LNCaP clone FGC (cell line): Measurements from ENCODE around the gene RPL10A.

Experiments used
- DNase-seq: peaks from one replicate; pipeline ENCODE4 v3.0.0-alpha.2; 2011; ENCODE audit warnings: low read depth
- H3K4me3 ChIP-seq: 2 replicates; pipeline ENCODE4 v1.5.1; 2011; ENCODE audit warnings: mild to moderate bottlenecking, low read depth, low read length, control low read depth
- CTCF ChIP-seq: IDR thresholded peaks from 2 replicates; pipeline ENCODE4 v1.5.1; 2012; ENCODE audit warnings: mild to moderate bottlenecking; ENCODE audit not compliant: control insufficient read depth, insufficient read depth; ENCODE audit errors: extremely low read depth

The RPL10A gene

DNA sequence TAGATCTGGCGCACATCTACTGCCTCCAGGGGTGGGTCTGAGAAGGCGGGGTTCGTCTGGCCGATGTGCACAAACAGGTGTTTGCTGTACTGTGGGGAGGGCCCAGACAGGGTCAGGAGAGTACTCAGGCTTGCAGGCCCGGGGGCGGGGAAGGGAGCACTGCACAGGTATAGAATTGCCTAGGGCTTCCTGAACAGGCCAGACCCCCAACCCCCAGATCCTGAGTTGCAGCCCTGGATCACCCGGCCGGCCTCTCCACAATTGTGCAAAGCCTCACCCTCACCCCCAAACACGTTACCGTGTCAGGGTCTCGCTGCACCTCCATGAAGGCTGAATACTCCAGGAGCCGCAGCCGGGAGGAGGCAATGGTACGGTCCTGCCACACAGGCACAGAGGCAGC, 7.8 kb downstream of the RPL10A start:
- H3K4me3 ChIP-seq, result no peak overlapping the region
- no peak for TF ChIP-seq CTCF
- no peak for DNase-seq

DNA sequence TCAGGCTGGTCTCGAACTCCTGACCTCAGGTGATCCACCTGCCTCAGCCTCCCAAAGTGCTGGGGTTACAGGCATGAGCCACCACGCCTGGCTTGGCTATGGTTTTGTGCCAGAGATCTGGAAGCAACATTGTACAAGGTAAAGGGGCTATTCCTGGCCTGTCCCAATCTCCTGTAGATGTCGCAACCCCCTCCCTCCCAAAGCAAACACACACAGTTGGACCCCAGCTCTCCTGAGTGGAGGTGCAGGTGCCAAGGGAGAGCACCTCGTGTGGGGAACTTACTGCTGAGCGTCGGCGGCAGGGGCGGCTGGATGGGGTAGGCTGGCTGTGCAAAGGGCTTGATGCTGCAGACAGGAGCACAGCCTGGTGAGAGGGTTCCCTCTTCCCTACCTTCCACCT, 8.8 kb downstream of the RPL10A start:
- no peak overlapping the region for H3K4me3 ChIP-seq
- DNase-seq, result no peak
- TF ChIP-seq CTCF, result no peak

GRCh38 chr6:35477551-35478179, 9.5 kb downstream of the RPL10A start:
- no peak overlapping the region for H3K4me3 ChIP-seq
- no peak for DNase-seq
- TF ChIP-seq CTCF, result no peak

DNA sequence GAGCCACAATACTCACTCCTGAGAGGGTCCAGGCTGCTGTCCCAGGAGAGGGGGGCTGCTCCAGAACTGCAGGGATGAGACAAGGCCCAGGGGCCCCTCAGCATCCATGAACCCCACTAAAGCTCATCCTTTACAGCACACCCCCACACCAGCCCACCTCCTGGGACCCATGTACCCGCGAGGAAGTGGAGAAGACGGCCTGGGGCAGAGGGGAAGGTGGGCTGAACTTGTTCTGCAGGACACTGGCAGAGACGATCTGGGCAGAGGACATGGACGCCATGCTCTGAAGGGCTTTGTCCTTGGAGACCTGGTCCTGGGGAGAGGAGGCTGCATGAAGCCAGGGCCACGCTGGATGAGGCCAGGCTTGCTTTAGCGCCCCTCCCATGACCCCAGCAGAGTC, 10.1 kb downstream of the RPL10A start:
- TF ChIP-seq CTCF, result no peak
- no peak for DNase-seq
- H3K4me3 ChIP-seq, result no peak overlapping the region

GRCh38 chr6:35480176-35480575, 12.0 kb downstream of the RPL10A start:
- H3K4me3 ChIP-seq, result no peak overlapping the region
- DNase-seq, result no peak
- TF ChIP-seq CTCF, result no peak

DNA sequence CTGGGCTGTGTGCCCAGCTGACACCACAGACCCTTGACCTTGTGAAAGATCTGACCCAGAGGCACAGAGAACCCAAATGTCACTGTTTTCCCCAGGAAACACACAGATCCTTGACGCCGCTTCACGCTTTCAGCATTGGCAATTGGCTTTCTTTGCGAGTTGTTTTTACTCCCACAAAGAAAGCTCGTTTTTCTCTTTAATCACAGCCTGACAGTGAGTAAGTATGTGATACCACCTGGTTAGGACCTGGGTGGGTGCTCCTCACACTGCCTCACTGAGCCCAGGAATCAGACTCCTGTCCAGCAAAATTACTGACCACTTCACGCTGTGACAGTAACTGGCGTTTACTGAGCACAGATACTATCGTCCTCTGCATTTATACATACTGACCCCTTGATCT, 13.0 kb downstream of the RPL10A start:
- H3K4me3 ChIP-seq, result no peak overlapping the region
- no peak for DNase-seq
- no peak for TF ChIP-seq CTCF

GRCh38 chr6:35483062-35483461, 14.9 kb downstream of the RPL10A start:
- no peak for DNase-seq
- TF ChIP-seq CTCF, result no peak

More at GRCh38 chr6:35483062-35483461, 14.9 kb downstream of the RPL10A start:
- no peak overlapping the region for H3K4me3 ChIP-seq
